SH-SY5Y (cell line): ENCODE data around the gene COPS9.

Experiments used
- GATA2 ChIP-seq: IDR thresholded peaks from 2 replicates; pipeline ENCODE4 v1.6.1; 2011; ENCODE audit warnings: mild to moderate bottlenecking, low read depth, low read length
- GATA3 ChIP-seq: IDR thresholded peaks from 2 replicates; pipeline ENCODE4 v1.6.1; 2011; ENCODE audit warnings: low read depth, mild to moderate bottlenecking, low read length, moderate library complexity

DNA sequence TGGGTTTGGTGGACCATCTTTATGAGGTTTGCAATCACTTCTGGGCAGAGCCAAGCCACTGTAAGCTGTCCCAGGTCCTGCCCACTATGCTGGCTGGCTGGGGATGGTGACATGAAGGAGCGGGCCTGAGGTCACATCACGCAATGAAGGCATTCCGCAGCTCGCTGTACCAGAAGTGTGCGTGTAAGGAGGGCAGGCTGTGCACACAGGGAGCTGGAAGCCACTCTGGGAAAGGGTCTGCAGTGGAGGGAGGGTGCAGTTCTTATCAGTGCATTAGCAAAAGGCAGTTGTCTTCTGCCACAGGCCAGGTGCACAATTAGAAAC, 21.0 kb upstream of the COPS9 start:
- TF ChIP-seq GATA2 (no peak), GATA3 (no peak)
